BE2C (cell line): ENCODE data around the gene CHRNA4.
"Not testable (repeated sequence)": the region's sequence is repeated elsewhere in the genome, so short reads cannot be mapped to it uniquely, and the experiment has no call there.

Experiments used
- DNase-seq: peaks from one replicate; pipeline ENCODE4 v3.0.0-alpha.2; 2020
- H3K27me3 ChIP-seq: fragments of 250-450 bp; sonication (Bioruptor Pico); 2 replicates; pipeline ENCODE4 v1.5.1; 2020; ENCODE audit warnings: mild to moderate bottlenecking
- H3K36me3 ChIP-seq: fragments of 250-450 bp; sonication (Bioruptor Pico); 2 replicates; pipeline ENCODE4 v1.5.1; 2020; ENCODE audit warnings: mild to moderate bottlenecking
- H3K4me1 ChIP-seq: fragments of 250-450 bp; sonication (Bioruptor Pico); 2 replicates; pipeline ENCODE4 v1.5.1; 2020
- H3K4me3 ChIP-seq: 2 replicates; pipeline ENCODE4 v1.5.1; 2011; ENCODE audit warnings: low read depth, low read length
- H3K9me3 ChIP-seq: fragments of 250-450 bp; sonication (Bioruptor Pico); 2 replicates; pipeline ENCODE4 v1.5.1; 2020
- CTCF ChIP-seq: IDR thresholded peaks from 2 replicates; pipeline ENCODE4 v1.5.1; 2012; ENCODE audit warnings: mild to moderate bottlenecking, low read depth, low read length

The CHRNA4 gene

GRCh38 chr20:63342561-63343459 lies 18.3 kb downstream of the CHRNA4 start:
- Histone ChIP-seq H3K4me3 (no peak overlapping the region), H3K27me3 (peaks cover 19% of the 10 kb centered on the region), H3K36me3 (no peaks in the 10 kb centered on the region), H3K4me1 (0 out of 2 replicates have a peak, but pooled peaks cover 2% of the 10 kb centered on the region), H3K9me3 (no peaks in the 10 kb centered on the region)
- DNase-seq, result no peak
- no peak for TF ChIP-seq CTCF

GRCh38 chr20:63340158-63340688 lies 20.9 kb downstream of the CHRNA4 start:
- H3K9me3 ChIP-seq, H3K4me1 ChIP-seq, H3K4me3 ChIP-seq, H3K36me3 ChIP-seq, DNase-seq: not testable (repeated sequence)
- H3K27me3 ChIP-seq, result peaks cover 38% of the 10 kb centered on the region

GRCh38 chr20:63339154-63340094 lies 21.7 kb downstream of the CHRNA4 start:
- H3K27me3 ChIP-seq, result peaks cover 38% of the 10 kb centered on the region
- DNase-seq, H3K36me3 ChIP-seq, H3K9me3 ChIP-seq, H3K4me3 ChIP-seq, H3K4me1 ChIP-seq: not testable (repeated sequence)

- no peak overlapping the region for H3K4me3 ChIP-seq
- no peaks in the 10 kb centered on the region for H3K9me3 ChIP-seq
- H3K27me3 ChIP-seq, result peaks cover 36% of the 10 kb centered on the region
- DNase-seq, result no peak
- TF ChIP-seq CTCF, result no peak
- no peaks in the 10 kb centered on the region for H3K36me3 ChIP-seq
- H3K4me1 ChIP-seq, result no peaks in the 10 kb centered on the region
Observed at GRCh38 chr20:63337786-63338420, 23.2 kb downstream of the CHRNA4 start.

GRCh38 chr20:63336232-63336752 lies 24.9 kb downstream of the CHRNA4 start:
- no peak for TF ChIP-seq CTCF
- Histone ChIP-seq H3K4me3 (no peak overlapping the region), H3K27me3 (peaks cover 33% of the 10 kb centered on the region), H3K4me1 (no peaks in the 10 kb centered on the region), H3K36me3 (no peaks in the 10 kb centered on the region), H3K9me3 (no peaks in the 10 kb centered on the region; the same call in 1 of the 2 replicates)
- no peak for DNase-seq

DNA sequence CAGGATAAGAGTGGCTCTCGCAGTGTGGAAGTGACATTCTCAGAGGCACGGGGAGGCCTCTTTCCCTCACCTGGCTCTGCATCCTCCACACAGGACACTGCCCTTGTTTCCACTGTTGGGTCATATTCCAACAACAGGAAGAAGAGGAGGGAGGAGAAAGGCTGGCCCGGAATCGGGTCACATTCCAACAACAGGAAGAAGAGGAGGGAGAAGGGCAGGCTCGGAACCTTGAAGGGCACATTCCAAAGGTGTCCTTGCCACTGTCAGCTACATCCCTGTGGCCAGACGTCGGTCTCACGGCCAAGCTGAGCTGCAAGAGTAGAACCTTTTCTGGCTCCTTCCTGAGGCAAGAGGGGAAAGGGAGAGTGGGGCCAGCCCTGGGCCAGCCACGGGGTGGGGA lies 25.4 kb downstream of the CHRNA4 start:
- Histone ChIP-seq H3K36me3 (no peaks in the 10 kb centered on the region), H3K9me3 (no peaks in the 10 kb centered on the region; the same call in 1 of the 2 replicates), H3K27me3 (peaks cover 29% of the 10 kb centered on the region), H3K4me3 (no peak overlapping the region), H3K4me1 (no peaks in the 10 kb centered on the region)
- DNase-seq, result no peak
- no peak for TF ChIP-seq CTCF

- not testable (repeated sequence) for H3K4me3 ChIP-seq, H3K36me3 ChIP-seq, H3K9me3 ChIP-seq, DNase-seq, H3K4me1 ChIP-seq
- H3K27me3 ChIP-seq, result peaks cover 29% of the 10 kb centered on the region
Observed at GRCh38 chr20:63335060-63335459, 26.1 kb downstream of the CHRNA4 start.
